Duodenal mucosa (tissue), 2 donors: ENCODE data around the gene DHRSX.
"Not testable (repeated sequence)": the region's sequence is repeated elsewhere in the genome, so short reads cannot be mapped to it uniquely, and the experiment has no call there.

Source experiments
- H3K27ac ChIP-seq: one replicate; pipeline ENCODE4 v1.7.0; 2013; ENCODE audit warnings: low read depth, low read length
- H3K27me3 ChIP-seq, 2 donors: one replicate each; pipeline ENCODE4 v1.7.0; 2013; ENCODE audit warnings: low read length in 2 of 2, control low read depth in 1 of 2; ENCODE audit not compliant: insufficient read depth in 2 of 2, control insufficient read depth in 1 of 2
- H3K36me3 ChIP-seq, 2 donors: one replicate each; pipeline ENCODE4 v1.7.0; 2013; ENCODE audit warnings: low read length in 2 of 2, control low read depth in 1 of 2; ENCODE audit not compliant: insufficient read depth in 2 of 2, control insufficient read depth in 1 of 2
- H3K4me1 ChIP-seq, 2 donors: one replicate each; pipeline ENCODE4 v1.7.0; 2013; ENCODE audit warnings: low read length in 2 of 2, control low read depth in 1 of 2; ENCODE audit not compliant: insufficient read depth in 2 of 2, control insufficient read depth in 1 of 2
- H3K4me3 ChIP-seq, 2 donors: one replicate each; pipeline ENCODE4 v1.7.0; 2013; ENCODE audit warnings: low read length in 2 of 2, low read depth in 1 of 2
- H3K9ac ChIP-seq, 2 donors: one replicate each; pipeline ENCODE4 v1.7.0; 2013; ENCODE audit warnings: low read length in 2 of 2, low read depth in 1 of 2
- H3K9me3 ChIP-seq, 2 donors: one replicate each; pipeline ENCODE4 v1.7.0; 2013; ENCODE audit warnings: low read length in 2 of 2, control low read depth in 1 of 2; ENCODE audit not compliant: control insufficient read depth in 1 of 2

The DHRSX gene

DNA sequence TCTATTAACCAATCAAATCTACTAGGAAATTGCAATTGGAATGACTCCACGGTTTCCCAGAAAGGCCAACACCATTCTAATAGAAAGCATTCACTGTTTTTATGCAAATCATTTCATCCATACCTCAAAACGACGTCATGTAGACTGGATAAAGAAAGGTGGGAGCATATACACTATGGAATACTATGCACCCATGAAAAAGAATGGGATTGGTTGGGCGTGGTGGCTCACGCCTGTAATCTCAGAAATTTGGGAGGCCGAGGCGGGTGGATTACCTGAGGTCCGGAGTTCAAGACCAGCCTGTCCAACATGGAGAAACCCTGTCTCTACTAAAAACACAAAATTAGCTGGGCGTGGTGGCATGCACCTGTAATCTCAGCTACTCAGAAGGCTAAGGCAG, 46.2 kb downstream of the DHRSX start:
- H3K9me3 ChIP-seq = not testable (repeated sequence)
- peaks cover 0 to 10% of the 10 kb centered on the region in 2 donors for H3K4me1 ChIP-seq

DNA sequence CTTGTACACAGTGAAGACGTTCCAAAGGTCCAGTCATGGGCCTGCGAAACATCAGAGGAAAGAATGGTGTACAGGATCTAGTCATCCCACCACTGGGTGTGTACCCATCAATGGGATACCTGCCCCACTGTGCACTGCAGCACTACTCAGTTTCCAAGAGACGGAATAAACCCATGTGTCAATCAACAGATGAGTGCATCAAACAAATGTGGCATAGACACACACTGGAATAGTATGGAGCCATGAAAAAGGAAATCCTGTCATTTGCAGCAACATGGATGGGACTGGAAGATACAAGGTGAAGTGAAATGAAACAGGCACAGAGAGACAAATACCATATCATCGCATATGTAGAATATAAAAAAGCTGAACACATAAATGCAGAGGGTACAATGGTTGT, 48.0 kb downstream of the DHRSX start:
- peaks cover 0 to 4% of the 10 kb centered on the region in 2 donors for H3K9me3 ChIP-seq
- no peak overlapping the region for H3K4me3 ChIP-seq
- H3K9ac ChIP-seq = no peak overlapping the region
- H3K36me3 ChIP-seq = peaks cover 0 to 6% of the 10 kb centered on the region in 2 donors
- no peaks in the 10 kb centered on the region for H3K27me3 ChIP-seq
- H3K27ac ChIP-seq = no peak overlapping the region
- H3K4me1 ChIP-seq = peaks cover 0 to 10% of the 10 kb centered on the region in 2 donors

More for the DNA sequence above, 46.2 kb downstream of the DHRSX start:
- not testable (repeated sequence) for H3K4me3 ChIP-seq, H3K27me3 ChIP-seq, H3K36me3 ChIP-seq, H3K9ac ChIP-seq, H3K27ac ChIP-seq

DNA sequence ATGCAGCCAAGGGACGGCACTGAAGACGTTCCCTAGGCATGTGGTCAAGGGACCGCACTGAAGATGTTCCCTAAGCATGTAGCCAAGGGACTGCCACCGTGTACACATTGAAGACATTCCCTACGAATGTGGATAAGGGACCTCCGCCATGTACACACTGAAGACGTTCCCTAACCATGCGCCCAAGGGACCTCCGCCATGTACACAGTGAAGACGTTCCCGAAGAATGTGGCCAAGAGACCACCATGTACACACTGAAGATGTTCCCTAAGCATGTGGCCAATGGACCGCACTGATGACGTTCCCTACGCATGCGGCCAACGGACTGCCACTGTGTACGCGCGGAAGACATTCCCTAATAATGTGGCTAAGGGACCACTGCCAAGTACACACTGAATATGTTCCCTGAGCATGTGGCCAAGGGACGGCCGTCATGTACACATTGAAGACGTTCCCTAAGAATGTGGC, 48.4 kb downstream of the DHRSX start:
- Histone ChIP-seq H3K4me1 (peaks cover 0 to 10% of the 10 kb centered on the region in 2 donors), H3K36me3 (peaks cover 0 to 7% of the 10 kb centered on the region in 2 donors), H3K27me3 (no peaks in the 10 kb centered on the region), H3K27ac (no peak overlapping the region), H3K4me3 (no peak overlapping the region), H3K9ac (no peak overlapping the region), H3K9me3 (peaks cover 2 to 4% of the 10 kb centered on the region in 2 donors)

DNA sequence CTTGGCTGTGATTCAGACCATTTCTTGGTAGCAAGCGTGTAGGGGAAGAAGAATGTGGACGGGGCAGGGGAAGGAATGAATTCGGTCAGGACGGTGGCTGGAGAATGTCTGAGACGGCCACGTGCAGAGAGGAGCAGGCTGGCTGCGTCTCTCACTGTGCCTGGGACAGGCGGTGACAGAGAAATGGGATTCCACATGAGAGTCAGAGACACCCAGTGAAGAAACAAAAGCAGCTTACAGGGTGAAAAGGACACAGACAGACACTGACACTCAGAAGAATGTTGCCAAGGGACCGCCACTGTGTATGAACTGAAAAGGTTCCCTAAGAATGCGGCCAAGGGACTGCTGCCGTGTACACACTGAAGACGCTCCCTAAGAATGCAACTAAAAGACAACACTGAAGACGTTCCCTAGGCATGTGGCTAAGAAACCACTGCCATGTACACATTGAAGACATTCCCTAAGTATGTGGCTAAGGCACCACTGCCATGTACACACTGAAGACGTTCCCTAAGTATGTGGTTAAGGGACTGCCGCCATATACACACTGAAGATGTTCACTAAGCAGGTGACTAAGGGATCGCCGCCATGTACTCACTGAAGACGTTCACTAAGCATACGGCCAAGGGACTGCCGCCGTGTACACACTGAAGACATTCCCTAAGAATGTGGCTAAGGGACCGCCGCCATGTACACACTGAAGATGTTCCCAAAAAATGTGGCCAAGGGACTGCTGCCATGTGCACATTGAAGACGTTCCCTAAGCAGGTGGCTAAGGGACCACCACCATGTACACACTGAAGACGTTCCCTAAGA, 49.1 kb downstream of the DHRSX start:
- H3K27me3 ChIP-seq = no peaks in the 10 kb centered on the region
- H3K36me3 ChIP-seq = peaks cover 0 to 8% of the 10 kb centered on the region in 2 donors
- no peak overlapping the region for H3K4me3 ChIP-seq
- H3K9ac ChIP-seq = no peak overlapping the region
- H3K4me1 ChIP-seq = peaks cover 0 to 10% of the 10 kb centered on the region in 2 donors
- H3K27ac ChIP-seq = no peak overlapping the region
- peaks cover 6% of the 10 kb centered on the region in 2 donors for H3K9me3 ChIP-seq

DNA sequence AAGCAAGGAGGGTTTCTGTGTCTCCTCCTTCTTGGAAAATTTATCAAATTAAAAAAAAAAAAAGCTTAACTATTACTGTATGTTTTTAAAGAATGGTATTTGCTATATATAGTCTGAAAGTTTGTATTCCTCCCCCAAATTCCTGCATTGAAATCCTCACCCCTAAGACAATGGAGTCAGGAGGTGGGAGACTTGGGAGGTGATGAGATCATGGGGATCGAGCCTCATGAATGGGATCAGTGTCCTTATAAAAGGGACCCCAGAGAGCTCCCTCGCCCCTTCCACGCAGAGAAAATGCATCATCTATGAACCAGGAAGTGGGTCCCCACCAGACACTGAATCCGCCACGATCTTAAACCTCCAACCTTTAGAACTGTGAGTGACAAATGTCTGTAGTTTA, 50.1 kb downstream of the DHRSX start:
- Histone ChIP-seq H3K4me1 (peaks cover 0 to 7% of the 10 kb centered on the region in 2 donors), H3K9ac (no peak overlapping the region), H3K9me3 (peaks cover 6% of the 10 kb centered on the region in 2 donors), H3K4me3 (no peak overlapping the region), H3K36me3 (peaks cover 0 to 14% of the 10 kb centered on the region in 2 donors), H3K27ac (no peak overlapping the region), H3K27me3 (no peaks in the 10 kb centered on the region)

DNA sequence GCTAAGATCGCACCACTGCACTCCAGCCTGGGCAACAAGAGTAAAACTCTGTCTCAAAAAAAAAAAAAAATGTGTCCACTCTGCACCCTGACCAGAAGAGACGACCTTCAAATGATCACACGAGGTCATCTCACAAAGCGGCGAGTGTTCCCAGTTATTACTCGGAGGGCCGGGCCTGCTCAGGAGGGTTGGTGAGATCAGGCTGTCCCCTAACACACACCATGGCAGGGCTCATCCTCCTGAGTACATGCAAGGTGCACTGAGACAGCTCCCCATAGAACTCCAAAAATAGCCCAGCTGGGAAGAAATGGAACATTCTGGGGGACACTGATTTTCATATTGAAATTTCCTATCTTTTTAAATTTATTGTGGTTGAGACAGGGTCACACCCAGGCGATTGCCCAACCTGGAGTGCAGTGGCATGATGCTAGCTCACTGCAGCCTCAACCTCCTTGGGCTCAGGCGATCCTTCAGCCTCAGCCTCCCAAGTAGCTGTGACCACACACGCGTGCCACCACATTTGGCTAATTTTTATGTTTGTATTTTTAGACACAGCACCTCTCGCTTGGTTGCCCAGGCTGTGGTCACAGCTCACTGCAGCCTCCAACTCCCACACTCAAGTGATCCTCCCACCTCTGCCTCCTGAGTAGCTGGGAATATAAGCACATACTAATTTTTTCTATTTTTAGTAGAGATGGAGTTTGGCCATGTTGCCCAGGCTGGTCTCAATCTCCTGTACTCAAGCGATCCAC, 51.5 kb downstream of the DHRSX start:
- Histone ChIP-seq H3K27ac (no peak overlapping the region), H3K9me3 (peaks cover 6% of the 10 kb centered on the region in 2 donors), H3K27me3 (no peaks in the 10 kb centered on the region), H3K36me3 (peaks cover 0 to 14% of the 10 kb centered on the region in 2 donors), H3K4me3 (no peak overlapping the region), H3K9ac (no peak overlapping the region), H3K4me1 (peaks cover 0 to 7% of the 10 kb centered on the region in 2 donors)

DNA sequence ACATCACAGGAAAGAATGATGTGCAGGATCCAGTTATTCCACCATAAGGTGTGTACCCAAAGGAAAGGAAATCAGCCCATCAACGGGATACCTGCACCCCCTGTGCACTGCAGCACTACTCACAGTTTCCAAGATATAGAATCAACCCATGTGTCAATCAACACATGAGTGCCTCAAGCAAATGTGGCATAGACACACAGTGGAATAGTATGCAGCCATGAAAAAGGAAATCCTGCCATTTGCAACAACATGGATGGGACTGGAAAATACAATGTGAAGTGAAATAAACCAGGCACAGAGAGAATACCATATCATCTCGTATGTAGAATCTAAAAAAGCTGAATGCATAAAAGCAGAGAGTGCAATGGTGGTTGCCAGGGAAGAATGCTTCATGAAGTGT, 53.3 kb downstream of the DHRSX start:
- H3K9ac ChIP-seq = no peak overlapping the region
- H3K9me3 ChIP-seq = peaks cover 2 to 6% of the 10 kb centered on the region in 2 donors
- peaks cover 0 to 10% of the 10 kb centered on the region in 2 donors for H3K36me3 ChIP-seq
- H3K27ac ChIP-seq = no peak overlapping the region
- H3K4me3 ChIP-seq = no peak overlapping the region
- H3K27me3 ChIP-seq = no peaks in the 10 kb centered on the region
- peaks cover 0 to 7% of the 10 kb centered on the region in 2 donors for H3K4me1 ChIP-seq

DNA sequence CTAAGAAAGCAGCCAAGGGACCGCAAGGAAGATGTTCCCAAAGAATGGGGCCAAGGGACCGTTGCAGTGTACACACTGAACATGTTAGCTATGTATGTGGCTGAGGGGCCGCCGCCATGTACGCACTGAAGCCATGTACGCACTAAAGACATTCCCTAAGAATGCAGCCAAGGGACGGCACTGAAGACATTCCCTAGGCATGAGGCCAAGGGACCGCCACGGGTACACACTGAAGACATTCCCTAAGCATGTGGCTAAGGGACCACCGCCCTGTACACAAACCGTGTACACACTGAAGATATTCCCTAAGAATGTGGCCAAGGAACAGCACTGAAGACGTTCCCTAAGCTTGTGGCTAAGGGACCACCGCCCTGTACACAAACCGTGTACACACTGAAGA, 54.0 kb downstream of the DHRSX start:
- peaks cover 0 to 8% of the 10 kb centered on the region in 2 donors for H3K36me3 ChIP-seq
- H3K9me3 ChIP-seq = peaks cover 2 to 6% of the 10 kb centered on the region in 2 donors
- H3K4me1 ChIP-seq = peaks cover 0 to 6% of the 10 kb centered on the region in 2 donors
- H3K4me3 ChIP-seq = no peak overlapping the region
- H3K27me3 ChIP-seq = no peaks in the 10 kb centered on the region
- no peak overlapping the region for H3K9ac ChIP-seq
- no peak overlapping the region for H3K27ac ChIP-seq

DNA sequence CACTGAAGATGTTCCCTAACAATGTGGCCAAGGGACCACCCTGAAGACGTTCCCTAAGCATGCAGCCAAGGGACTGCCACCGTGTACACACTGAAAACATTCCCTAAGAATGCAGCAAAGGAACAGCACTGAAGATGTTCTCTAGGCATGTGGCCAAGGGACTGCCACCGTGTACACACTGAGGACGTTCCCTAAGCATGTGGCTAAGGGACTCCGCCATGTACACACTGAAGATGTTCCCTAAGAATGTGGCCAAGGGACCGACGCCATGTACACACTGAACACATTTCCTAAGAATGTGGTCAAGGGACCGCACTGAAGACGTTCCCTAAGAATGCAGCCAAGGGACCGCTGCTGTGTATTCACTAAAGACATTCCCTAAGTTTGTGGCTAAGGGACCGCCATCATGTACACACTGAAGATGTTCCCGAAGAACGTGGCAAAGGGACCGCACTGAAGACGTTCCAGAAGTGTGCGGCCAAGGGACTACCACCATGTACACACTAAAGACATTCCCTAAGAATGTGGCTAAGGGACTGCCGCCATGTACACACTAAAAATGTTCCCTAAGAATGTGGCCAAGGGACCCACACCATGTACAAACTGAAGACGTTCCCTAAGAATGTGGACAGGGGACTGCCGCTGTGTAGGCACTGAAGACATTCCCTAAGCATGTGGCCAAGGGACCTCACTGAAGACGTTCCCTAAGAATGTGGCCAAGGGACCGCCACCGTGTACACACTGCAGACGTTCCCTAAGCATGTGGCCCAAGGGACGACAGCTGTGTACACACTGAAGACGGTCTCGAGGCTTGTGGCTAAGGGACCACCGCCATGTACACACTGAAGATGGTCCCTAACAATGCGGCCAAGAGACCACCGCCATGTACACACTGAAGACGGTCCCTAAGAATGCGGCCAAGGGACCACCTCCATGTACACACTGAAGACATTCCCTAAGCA, 54.8 kb downstream of the DHRSX start:
- Histone ChIP-seq H3K36me3 (peaks cover 0 to 8% of the 10 kb centered on the region in 2 donors), H3K4me3 (no peak overlapping the region), H3K9me3 (peaks cover 2 to 6% of the 10 kb centered on the region in 2 donors), H3K4me1 (no peaks in the 10 kb centered on the region), H3K9ac (no peak overlapping the region), H3K27ac (no peak overlapping the region), H3K27me3 (no peaks in the 10 kb centered on the region)
